ENCODE measurements around the gene FHIT.
A peak's percentile ranks its signal among the peaks of the same experiment; 100 is the strongest.
"Not testable (repeated sequence)": the region's sequence is repeated elsewhere in the genome, so short reads cannot be mapped to it uniquely, and the experiment has no call there.

Gene FHIT

GRCh38 chr3:59821274-59821673 is 1430.0 kb downstream of the FHIT start:
- no peak overlapping the region for H3K4me3 ChIP-seq (ENCODE audit: low read length)
- DNase-seq (ENCODE audit: low read depth, low spot score), result peak; percentile 70

- DNase-seq (ENCODE audit: low read depth, low spot score), result no peak
- H3K4me3 ChIP-seq (ENCODE audit: low read length), result no peak overlapping the region
Measured at GRCh38 chr3:59820352-59820934, 1430.8 kb downstream of the FHIT start.

GRCh38 chr3:59818919-59819300 is 1432.3 kb downstream of the FHIT start:
- H3K4me3 ChIP-seq (ENCODE audit: low read length), result no peak overlapping the region
- no peak for DNase-seq (ENCODE audit: low read depth, low spot score)

- H3K4me3 ChIP-seq (ENCODE audit: low read length), result no peak overlapping the region
- DNase-seq (ENCODE audit: low read depth, low spot score), result no peak
Measured at GRCh38 chr3:59818033-59818918, 1433.0 kb downstream of the FHIT start.

- no peak for DNase-seq (ENCODE audit: low read depth, low spot score)
- H3K4me3 ChIP-seq (ENCODE audit: low read length), result no peak overlapping the region
Measured at GRCh38 chr3:59817511-59817910, 1433.7 kb downstream of the FHIT start.

- DNase-seq (ENCODE audit: low read depth, low spot score), result no peak
- no peak overlapping the region for H3K4me3 ChIP-seq (ENCODE audit: low read length)
Measured at GRCh38 chr3:59816312-59816711, 1434.9 kb downstream of the FHIT start.

GRCh38 chr3:59813148-59813538 is 1438.1 kb downstream of the FHIT start:
- DNase-seq (ENCODE audit: low read depth, low spot score), result no peak
- no peak overlapping the region for H3K4me3 ChIP-seq (ENCODE audit: low read length)

GRCh38 chr3:59812237-59813147 is 1438.8 kb downstream of the FHIT start:
- no peak for DNase-seq (ENCODE audit: low read depth, low spot score)
- no peak overlapping the region for H3K4me3 ChIP-seq (ENCODE audit: low read length)

GRCh38 chr3:59811160-59811559 is 1440.1 kb downstream of the FHIT start:
- no peak for DNase-seq (ENCODE audit: low read depth, low spot score)
- H3K4me3 ChIP-seq (ENCODE audit: low read length), result no peak overlapping the region

- DNase-seq (ENCODE audit: low read depth, low spot score), result no peak
- no peak overlapping the region for H3K4me3 ChIP-seq (ENCODE audit: low read length)
Measured at GRCh38 chr3:59810606-59811005, 1440.6 kb downstream of the FHIT start.

GRCh38 chr3:59809710-59810444 is 1441.4 kb downstream of the FHIT start:
- no peak overlapping the region for H3K4me3 ChIP-seq (ENCODE audit: low read length)
- DNase-seq (ENCODE audit: low read depth, low spot score), result peak; percentile 79

- H3K4me3 ChIP-seq (ENCODE audit: low read length), result no peak overlapping the region
- no peak for DNase-seq (ENCODE audit: low read depth, low spot score)
Measured at GRCh38 chr3:59809016-59809415, 1442.2 kb downstream of the FHIT start.

GRCh38 chr3:59808446-59808845 is 1442.8 kb downstream of the FHIT start:
- DNase-seq (ENCODE audit: low read depth, low spot score), result no peak
- no peak overlapping the region for H3K4me3 ChIP-seq (ENCODE audit: low read length)

GRCh38 chr3:59803268-59803667 is 1448.0 kb downstream of the FHIT start:
- DNase-seq (ENCODE audit: low read depth, low spot score), result no peak
- no peak overlapping the region for H3K4me3 ChIP-seq (ENCODE audit: low read length)

- H3K4me3 ChIP-seq (ENCODE audit: low read length); DNase-seq (ENCODE audit: low read depth, low spot score): not testable (repeated sequence)
Measured at GRCh38 chr3:59802453-59802852, 1448.8 kb downstream of the FHIT start.

- no peak for DNase-seq (ENCODE audit: low read depth, low spot score)
- H3K4me3 ChIP-seq (ENCODE audit: low read length), result no peak overlapping the region
Measured at GRCh38 chr3:59802045-59802444, 1449.2 kb downstream of the FHIT start.

GRCh38 chr3:59800481-59800880 is 1450.8 kb downstream of the FHIT start:
- DNase-seq (ENCODE audit: low read depth, low spot score), result peak; percentile 47
- no peak overlapping the region for H3K4me3 ChIP-seq (ENCODE audit: low read length)

- DNase-seq (ENCODE audit: low read depth, low spot score), result no peak
- no peak overlapping the region for H3K4me3 ChIP-seq (ENCODE audit: low read length)
Measured at GRCh38 chr3:59798372-59799086, 1452.7 kb downstream of the FHIT start.

- no peak overlapping the region for H3K4me3 ChIP-seq (ENCODE audit: low read length)
- DNase-seq (ENCODE audit: low read depth, low spot score), result no peak
Measured at GRCh38 chr3:59797533-59797932, 1453.7 kb downstream of the FHIT start.
